Naive thymus-derived CD4-positive, alpha-beta T cell (primary cell): Measurements from ENCODE around the gene PRKN. TPM values are rescaled to one million over a fixed set of nuclear protein-coding genes. Genes with fewer than 3 reads are reported as not detected.

Source experiments
- ATAC-seq: fragments of 150-1000 bp; cut with Tn5 transposase; 2 replicates; pipeline ENCODE4 v1.10.0; 2021; ENCODE audit warnings: mild to moderate bottlenecking, moderate library complexity
- CTCF ChIA-PET: fragments of 350-600 bp; sonication (Branson Sonifier 250); formaldehyde crosslinking; loops from one replicate; lab custom pipeline; 2021; ENCODE audit warnings: antibody characterized with exemption; lab: Charles Lee
- POLR2A ChIA-PET: fragments of 350-600 bp; sonication (Branson Sonifier 250); formaldehyde crosslinking; loops from one replicate; lab custom pipeline; 2021; ENCODE audit warnings: antibody characterized with exemption, inconsistent platforms; lab: Charles Lee
- DNase-seq, 9 donors: peaks; one replicate each; pipeline versions ENCODE4 v3.0.0 to v3.0.0-alpha.2; 2020 to 2022; ENCODE audit warnings: mixed read lengths in 1 of 9
- H3K27ac ChIP-seq: one replicate; pipeline ENCODE4 v1.7.0; 2013; ENCODE audit warnings: mild to moderate bottlenecking, low read depth, low read length, moderate library complexity
- H3K27me3 ChIP-seq, 2 donors: one replicate each; pipeline ENCODE4 v1.7.0; 2013; ENCODE audit warnings: low read length in 2 of 2, mild to moderate bottlenecking in 2 of 2, moderate library complexity in 2 of 2; ENCODE audit not compliant: control insufficient read depth in 2 of 2, insufficient read depth in 2 of 2
- H3K36me3 ChIP-seq, 3 experiments: 1 replicate in 2 of 3; 2 replicates in 1 of 3; pipeline ENCODE4 v1.7.0; 2013; ENCODE audit warnings: low read length in 3 of 3, mild to moderate bottlenecking in 3 of 3, moderate library complexity in 1 of 3; ENCODE audit not compliant: insufficient read depth in 3 of 3, control insufficient read depth in 2 of 3
- H3K4me1 ChIP-seq, 2 donors: one replicate each; pipeline ENCODE4 v1.7.0; 2013; ENCODE audit warnings: low read length in 2 of 2, mild to moderate bottlenecking in 2 of 2, moderate library complexity in 1 of 2; ENCODE audit not compliant: control insufficient read depth in 2 of 2, insufficient read depth in 2 of 2
- H3K4me3 ChIP-seq: 2 replicates; pipeline ENCODE4 v1.7.0; 2013; ENCODE audit warnings: mild to moderate bottlenecking, low read length
- H3K9me3 ChIP-seq, 3 experiments: 1 replicate in 2 of 3; 2 replicates in 1 of 3; pipeline ENCODE4 v1.7.0; 2013; ENCODE audit warnings: low read length in 3 of 3; ENCODE audit not compliant: control insufficient read depth in 2 of 3
- H3K27ac Mint-ChIP-seq, 9 donors: one replicate each; pipeline ENCODE4 v1.8.0; 2020 to 2022; ENCODE audit warnings: mixed read lengths in 9 of 9, mild to moderate bottlenecking in 8 of 9, moderate library complexity in 5 of 9, inconsistent platforms in 2 of 9
- H3K27me3 Mint-ChIP-seq, 5 donors: one replicate each; pipeline ENCODE4 v1.8.0; 2021 to 2022; ENCODE audit warnings: mixed read lengths in 5 of 5, mild to moderate bottlenecking in 1 of 5
- H3K36me3 Mint-ChIP-seq, 5 donors: one replicate each; pipeline ENCODE4 v1.8.0; 2020 to 2022; ENCODE audit warnings: mixed read lengths in 5 of 5, mild to moderate bottlenecking in 3 of 5, inconsistent platforms in 1 of 5
- H3K4me1 Mint-ChIP-seq, 7 donors: one replicate each; pipeline ENCODE4 v1.8.0; 2020 to 2022; ENCODE audit warnings: mixed read lengths in 7 of 7, mild to moderate bottlenecking in 3 of 7, inconsistent platforms in 1 of 7
- H3K4me3 Mint-ChIP-seq, 10 donors: one replicate each; pipeline ENCODE4 v1.8.0; 2020 to 2022; ENCODE audit warnings: mild to moderate bottlenecking in 10 of 10, mixed read lengths in 10 of 10, moderate library complexity in 6 of 10, inconsistent platforms in 2 of 10
- H3K9me3 Mint-ChIP-seq, 11 donors: one replicate each; pipeline ENCODE4 v1.8.0; 2020 to 2022; ENCODE audit warnings: mixed read lengths in 11 of 11, mild to moderate bottlenecking in 4 of 11, inconsistent platforms in 1 of 11, moderate library complexity in 1 of 11
- intact Hi-C, 2 donors: fragments of 100-400 bp; cut with micrococcal nuclease; formaldehyde crosslinking; loops; one replicate each; pipeline ENCODE4 v1.15.1; 2023
- polyA plus RNA-seq, 2 donors: library from polyadenylated mRNA; unstranded; fragments of 300-500 nt; fragmentation: Illumina TruSeq; gene quantifications; one replicate each; pipeline ENCODE4 v1.2.3, GENCODE V29; 2021
- total RNA-seq, 6 experiments: library from RNA in 5 of 6; stranded (reverse) in 5 of 6; gene quantifications; 1 replicate in 5 of 6; 2 replicates in 1 of 6; pipeline ENCODE4 v1.2.3 and lab custom pipeline; 2021 to 2026

Gene PRKN
- total and polyA plus RNA-seq, 7 experiments from 2014 or later: 0.44 to 10.3 (median 8.1) TPM

- Histone ChIP-seq H3K9me3 (no peaks in the 10 kb centered on the region), H3K4me1 (peaks cover 6% of the 10 kb centered on the region in 2 donors), H3K27me3 (no peaks in the 10 kb centered on the region), H3K27ac (no peak overlapping the region), H3K4me3 (no peak overlapping the region), H3K36me3 (no peaks in the 10 kb centered on the region)
- DNase-seq (no peak), ATAC-seq (no peak)
- H3K9me3 Mint-ChIP-seq: no peaks in the 10 kb centered on the region
- ChIA-PET CTCF (no interaction called here), POLR2A (no interaction called here)
- no peak overlapping the region for H3K27ac Mint-ChIP-seq
- no peak overlapping the region for H3K4me3 Mint-ChIP-seq
- no peaks in the 10 kb centered on the region for H3K4me1 Mint-ChIP-seq
- H3K36me3 Mint-ChIP-seq: no peaks in the 10 kb centered on the region
- intact Hi-C loops: loop anchor here in 1 of 2 donors (10.0 kb wide), 1 partner anchor 1779 kb away; no protein-coding TSS in a partner anchor
- peaks cover 0 to 21% (median 0%) of the 10 kb centered on the region in 5 donors for H3K27me3 Mint-ChIP-seq
These were observed 1331.8 kb downstream of the PRKN start for GRCh38 chr6:161395716-161396231.

GRCh38 chr6:161394437-161394836 lies 1333.1 kb downstream of the PRKN start:
- H3K27ac ChIP-seq: no peak overlapping the region
- H3K27ac Mint-ChIP-seq: no peak overlapping the region
- H3K36me3 ChIP-seq: no peaks in the 10 kb centered on the region
- no peaks in the 10 kb centered on the region for H3K4me1 Mint-ChIP-seq
- ChIA-PET CTCF (interaction anchor here (0.6 to 0.9 kb wide), 3 partner anchors 8 to 1721 kb away, joined by 3 to 5 read pairs (median 3); no protein-coding TSS in a partner anchor), POLR2A (no interaction called here)
- ATAC-seq: no peak
- intact Hi-C loops: loop anchor here (1.0 to 10.0 kb wide), 4 partner anchors 301 to 1780 kb away; partner anchors contain the start of genes PACRG (in 1 of the 2) and PRKN (in 1 of the 2)
- peaks cover 6% of the 10 kb centered on the region in 2 donors for H3K4me1 ChIP-seq
- peaks cover 0 to 21% (median 0%) of the 10 kb centered on the region in 5 donors for H3K27me3 Mint-ChIP-seq
- no peak overlapping the region for H3K4me3 ChIP-seq
- no peaks in the 10 kb centered on the region for H3K9me3 ChIP-seq
- DNase-seq: no peak
- H3K4me3 Mint-ChIP-seq: no peak overlapping the region
- no peaks in the 10 kb centered on the region for H3K9me3 Mint-ChIP-seq
- no peaks in the 10 kb centered on the region for H3K36me3 Mint-ChIP-seq
- H3K27me3 ChIP-seq: no peaks in the 10 kb centered on the region

- H3K4me1 Mint-ChIP-seq: no peaks in the 10 kb centered on the region
- peak in 8 of 9 donors; percentile 18 to 46 (median 30) for DNase-seq
- peaks cover 0 to 19% (median 0%) of the 10 kb centered on the region in 5 donors for H3K27me3 Mint-ChIP-seq
- H3K36me3 ChIP-seq: no peaks in the 10 kb centered on the region
- ChIA-PET CTCF (interaction anchor here (0.6 to 0.9 kb wide), 3 partner anchors 9 to 1721 kb away, joined by 3 to 5 read pairs (median 3); no protein-coding TSS in a partner anchor), POLR2A (no interaction called here)
- H3K36me3 Mint-ChIP-seq: peaks cover 0 to 3% (median 0%) of the 10 kb centered on the region in 5 donors
- no peaks in the 10 kb centered on the region for H3K27me3 ChIP-seq
- peaks cover 6% of the 10 kb centered on the region in 2 donors for H3K4me1 ChIP-seq
- intact Hi-C loops: loop anchor here (1.0 to 10.0 kb wide), 4 partner anchors 301 to 1781 kb away; partner anchors contain the start of genes PACRG (in 1 of the 2) and PRKN (in 1 of the 2)
- ATAC-seq: peak; percentile 96
- H3K27ac Mint-ChIP-seq: no peak overlapping the region
- no peak overlapping the region for H3K27ac ChIP-seq
- no peaks in the 10 kb centered on the region for H3K9me3 ChIP-seq
- H3K4me3 ChIP-seq: no peak overlapping the region
- H3K9me3 Mint-ChIP-seq: peaks cover 0 to 4% (median 0%) of the 10 kb centered on the region in 11 donors
- no peak overlapping the region for H3K4me3 Mint-ChIP-seq
These were observed 1333.7 kb downstream of the PRKN start for GRCh38 chr6:161393839-161394364.

GRCh38 chr6:161393292-161393691 lies 1334.3 kb downstream of the PRKN start:
- peaks cover 6% of the 10 kb centered on the region in 2 donors for H3K4me1 ChIP-seq
- POLR2A ChIA-PET: no interaction called here
- intact Hi-C loops: loop anchor here (5.0 to 10.0 kb wide), 3 partner anchors 1334 to 1782 kb away; partner anchors contain the start of genes PACRG (in 1 of the 2) and PRKN (in 1 of the 2)

GRCh38 chr6:161389756-161390155 lies 1337.8 kb downstream of the PRKN start:
- DNase-seq: no peak
- POLR2A ChIA-PET: no interaction called here
- H3K27me3 Mint-ChIP-seq: no peaks in the 10 kb centered on the region
- no peaks in the 10 kb centered on the region for H3K27me3 ChIP-seq
- H3K27ac ChIP-seq: no peak overlapping the region
- intact Hi-C loops: loop anchor here (5.0 to 10.0 kb wide), 3 partner anchors 1338 to 1785 kb away; partner anchors contain the start of genes PACRG (in 1 of the 2) and PRKN (in 1 of the 2)
- CTCF ChIA-PET: no interaction called here
- peaks cover 6% of the 10 kb centered on the region in 2 donors for H3K4me1 ChIP-seq
- ATAC-seq: no peak
- peaks cover 0 to 14% (median 4%) of the 10 kb centered on the region in 5 donors for H3K36me3 Mint-ChIP-seq
- no peak overlapping the region for H3K4me3 ChIP-seq
- no peak overlapping the region for H3K27ac Mint-ChIP-seq
- H3K36me3 ChIP-seq: no peaks in the 10 kb centered on the region
- H3K4me1 Mint-ChIP-seq: no peaks in the 10 kb centered on the region
- H3K9me3 Mint-ChIP-seq: peaks cover 0 to 11% (median 3%) of the 10 kb centered on the region in 11 donors
- H3K9me3 ChIP-seq: no peaks in the 10 kb centered on the region
- H3K4me3 Mint-ChIP-seq: no peak overlapping the region

More at GRCh38 chr6:161393292-161393691, 1334.3 kb downstream of the PRKN start:
- peaks cover 0 to 5% (median 0%) of the 10 kb centered on the region in 11 donors for H3K9me3 Mint-ChIP-seq
- Histone ChIP-seq H3K27ac (no peak overlapping the region), H3K36me3 (no peaks in the 10 kb centered on the region), H3K9me3 (no peaks in the 10 kb centered on the region), H3K4me3 (no peak overlapping the region), H3K27me3 (no peaks in the 10 kb centered on the region)
- peaks cover 0 to 16% (median 0%) of the 10 kb centered on the region in 5 donors for H3K27me3 Mint-ChIP-seq
- no peaks in the 10 kb centered on the region for H3K4me1 Mint-ChIP-seq
- CTCF ChIA-PET: no interaction called here
- no peak overlapping the region for H3K4me3 Mint-ChIP-seq
- H3K36me3 Mint-ChIP-seq: peaks cover 0 to 3% (median 0%) of the 10 kb centered on the region in 5 donors
- DNase-seq: no peak
- H3K27ac Mint-ChIP-seq: no peak overlapping the region
- ATAC-seq: no peak

GRCh38 chr6:161383951-161384350 lies 1343.6 kb downstream of the PRKN start:
- ATAC-seq (no peak), DNase-seq (no peak)
- Mint-ChIP-seq H3K27ac (no peak overlapping the region), H3K9me3 (peaks cover 0 to 8% (median 3%) of the 10 kb centered on the region in 11 donors), H3K27me3 (peaks cover 0 to 6% (median 0%) of the 10 kb centered on the region in 5 donors), H3K4me1 (no peaks in the 10 kb centered on the region), H3K4me3 (no peak overlapping the region), H3K36me3 (peaks cover 0 to 13% (median 4%) of the 10 kb centered on the region in 5 donors)
- no peaks in the 10 kb centered on the region for H3K36me3 ChIP-seq
- ChIA-PET POLR2A (no interaction called here), CTCF (no interaction called here)
- intact Hi-C loops: no loop called here
- no peaks in the 10 kb centered on the region for H3K27me3 ChIP-seq
- no peaks in the 10 kb centered on the region for H3K4me1 ChIP-seq
- no peak overlapping the region for H3K4me3 ChIP-seq
- no peaks in the 10 kb centered on the region for H3K9me3 ChIP-seq
- H3K27ac ChIP-seq: no peak overlapping the region
